ENCODE data around the gene NET1. TPM values are rescaled to one million over a fixed set of nuclear protein-coding genes. Genes with fewer than 3 reads are reported as not detected.

Gene NET1
- total and polyA plus RNA-seq, 12 donors: 6.0 to 22.6 (median 16.7) TPM

GRCh38 chr10:5485290-5485689 is 72.9 kb downstream of the NET1 start:
- Histone ChIP-seq H3K4me1 (no peaks in the 10 kb centered on the region), H3K4me3 (no peak overlapping the region), H3K9me3 (peaks cover 0 to 3% (median 0%) of the 10 kb centered on the region in 11 donors), H3K27ac (no peak overlapping the region), H3K27me3 (peaks cover 0 to 16% (median 0%) of the 10 kb centered on the region in 7 donors), H3K36me3 (no peaks in the 10 kb centered on the region)
- intact Hi-C loops (cut with DNase I): no loop called here
- WGBS, 2 donors: 84 to 85% methylated on average over 14 of the region's 14 CpGs
- ATAC-seq (no peak), DNase-seq (no peak)
- TF ChIP-seq CTCF (IDR thresholded peaks at IDR 0.05): no peak

DNA sequence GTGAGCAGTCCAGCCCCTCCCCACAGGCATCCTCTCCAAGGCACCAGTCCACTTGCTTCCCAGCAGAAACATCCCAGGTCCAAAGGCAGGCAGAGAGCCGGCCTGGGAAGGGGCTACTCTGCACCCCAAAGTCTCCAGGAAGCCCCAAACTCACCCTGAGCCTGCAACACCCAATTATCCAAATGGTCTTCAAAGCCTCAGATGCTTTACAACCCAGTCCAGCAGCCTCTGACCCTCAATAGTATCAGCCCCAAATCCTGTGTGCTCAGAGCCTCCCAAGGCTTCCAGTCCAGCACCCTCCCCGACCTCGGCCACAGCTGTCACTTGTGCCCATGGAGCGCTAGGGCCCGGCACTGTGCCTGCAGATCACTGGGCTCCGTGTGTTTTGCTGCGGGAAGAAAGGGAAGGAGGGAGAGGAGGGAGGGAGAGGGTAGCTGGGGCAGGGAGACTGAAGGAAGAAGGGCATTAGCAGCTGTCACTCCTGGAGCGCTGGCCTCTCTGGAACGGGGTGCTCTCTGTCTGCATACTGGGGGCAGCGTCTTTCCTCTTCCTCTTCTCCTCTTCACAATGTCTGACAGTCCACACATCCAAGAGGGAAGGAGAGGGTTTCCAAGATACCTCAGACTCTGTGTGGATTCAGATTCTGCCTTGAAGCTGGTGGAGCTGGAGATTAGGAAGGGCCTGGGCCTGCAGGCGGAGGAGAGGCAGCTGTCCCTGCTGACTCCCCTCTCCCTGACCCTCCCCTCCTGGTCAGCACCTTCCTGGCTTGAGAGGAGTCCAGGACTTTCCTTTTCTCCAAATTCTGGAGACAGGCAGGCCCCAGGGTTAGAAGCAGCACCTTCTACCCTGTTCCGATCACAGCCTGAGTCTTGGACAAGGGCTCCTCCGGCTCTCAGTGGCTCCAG is 73.8 kb downstream of the NET1 start:
- Histone ChIP-seq H3K27ac (no peak overlapping the region), H3K9me3 (peaks cover 0 to 3% (median 0%) of the 10 kb centered on the region in 11 donors), H3K4me3 (no peak overlapping the region), H3K36me3 (no peaks in the 10 kb centered on the region), H3K27me3 (peaks cover 0 to 16% (median 0%) of the 10 kb centered on the region in 7 donors), H3K4me1 (no peaks in the 10 kb centered on the region)
- no peak for TF ChIP-seq CTCF (IDR thresholded peaks at IDR 0.05)
- WGBS, 2 donors: 78 to 79% methylated on average over 13 of the region's 13 CpGs
- DNase-seq (no peak), ATAC-seq (no peak)
- intact Hi-C loops (cut with DNase I): no loop called here

DNA sequence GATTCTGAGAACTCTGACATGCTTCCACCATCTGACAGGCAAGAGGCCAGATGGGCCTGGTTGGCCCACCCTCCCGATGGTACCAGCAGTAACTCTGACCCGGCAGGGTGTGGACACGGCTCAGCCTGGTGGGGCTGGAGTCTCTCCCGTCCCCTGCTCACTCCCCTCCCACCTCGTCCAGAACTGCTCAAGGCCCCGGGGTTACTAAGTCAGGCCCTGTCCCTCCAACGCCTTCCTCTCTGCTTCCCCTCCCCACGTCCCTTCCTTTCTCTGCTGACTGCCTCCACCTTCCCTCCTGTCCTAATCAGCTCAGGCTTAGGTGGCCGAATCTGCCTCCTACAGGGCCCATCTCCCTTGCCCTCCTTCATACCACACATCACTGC is 74.5 kb downstream of the NET1 start:
- no peak overlapping the region for H3K27ac ChIP-seq
- no peak for TF ChIP-seq CTCF (IDR thresholded peaks at IDR 0.05)
- no peaks in the 10 kb centered on the region for H3K36me3 ChIP-seq
- DNase-seq: no peak
- peaks cover 0 to 5% (median 0%) of the 10 kb centered on the region in 11 donors for H3K9me3 ChIP-seq
- H3K27me3 ChIP-seq: peaks cover 0 to 16% (median 0%) of the 10 kb centered on the region in 7 donors
- H3K4me3 ChIP-seq: no peak overlapping the region
- WGBS, 2 donors: 68 to 76% methylated on average over 9 of the region's 9 CpGs
- intact Hi-C loops (cut with DNase I): no loop called here
- H3K4me1 ChIP-seq: no peaks in the 10 kb centered on the region
- no peak for ATAC-seq

GRCh38 chr10:5488272-5489161 is 76.2 kb downstream of the NET1 start:
- Histone ChIP-seq H3K4me1 (no peaks in the 10 kb centered on the region), H3K36me3 (no peaks in the 10 kb centered on the region)
- intact Hi-C loops (cut with DNase I): no loop called here

More at GRCh38 chr10:5488272-5489161, 76.2 kb downstream of the NET1 start:
- Histone ChIP-seq H3K27ac (no peak overlapping the region), H3K27me3 (peaks cover 0 to 16% (median 0%) of the 10 kb centered on the region in 7 donors), H3K4me3 (no peak overlapping the region), H3K9me3 (peaks cover 0 to 15% (median 0%) of the 10 kb centered on the region in 11 donors)
- DNase-seq: no peak
- WGBS, 2 donors: 83 to 85% methylated on average over 27 of the region's 27 CpGs
- no peak for TF ChIP-seq CTCF (IDR thresholded peaks at IDR 0.05)
- peak in 3 of 8 donors; percentile 24 to 65 (median 46) for ATAC-seq

Data from heart right ventricle (tissue), 16 donors.